ENCODE data around the gene A1CF. TPM values are rescaled to one million over a fixed set of nuclear protein-coding genes. Genes with fewer than 3 reads are reported as not detected.

A1CF gene
- total and polyA plus RNA-seq, 2 experiments from 2014 or later = 0.05 TPM; not detected in 1

DNA sequence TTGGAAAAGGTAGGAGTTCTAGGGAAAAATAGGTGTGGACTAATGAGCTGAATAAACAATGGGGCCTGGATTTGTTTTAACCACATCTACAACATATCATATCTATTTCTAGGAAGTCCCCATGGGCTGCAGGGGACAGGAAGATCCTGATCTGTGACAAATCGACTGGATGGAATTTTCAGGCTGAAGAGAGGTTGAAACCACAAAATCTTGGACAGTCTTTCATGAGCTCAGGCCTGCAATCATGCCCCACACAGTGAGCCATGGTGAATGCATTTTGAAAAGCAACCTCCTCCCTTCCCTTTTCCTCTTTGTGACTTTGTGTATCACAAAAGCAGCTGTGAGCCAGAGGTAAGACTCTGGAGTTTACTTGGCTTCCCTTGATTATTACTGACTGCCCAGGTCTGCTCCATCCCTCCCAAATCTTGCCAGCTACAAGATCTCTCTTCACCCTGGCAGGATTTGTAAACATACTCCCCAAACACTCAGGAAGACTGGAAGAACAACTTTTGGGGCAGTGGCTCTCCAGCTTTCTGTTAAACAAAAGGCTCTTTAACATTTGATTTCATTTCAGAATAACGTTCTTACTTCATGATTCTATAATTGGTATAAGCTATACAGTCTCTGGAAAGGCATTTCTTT is 79.3 kb downstream of the A1CF start:
- H3K4me3 Mint-ChIP-seq = no peak overlapping the region
- no peaks in the 10 kb centered on the region for H4K20me1 ChIP-seq (replicated peaks; ENCODE audit: insufficient read depth)
- peak; percentile 16 for DNase-seq (ENCODE audit: low spot score)
- no peaks in the 10 kb centered on the region for H3K9me3 Mint-ChIP-seq
- H3K4me1 ChIP-seq (ENCODE audit: insufficient read depth) = peaks cover 23% of the 10 kb centered on the region
- H3K27ac Mint-ChIP-seq = peak overlapping the region; percentile 75; the same call in 1 of the 2 replicates
- H2AFZ ChIP-seq = peak overlapping the region; percentile 73; the same call in 1 of the 2 replicates
- H3K27me3 Mint-ChIP-seq (ENCODE audit: insufficient read depth, low read depth, poor library complexity) = no peaks in the 10 kb centered on the region
- no peaks in the 10 kb centered on the region for H3F3A ChIP-seq (replicated peaks; ENCODE audit: low read depth)
- H3K9me2 ChIP-seq (ENCODE audit: insufficient read depth) = no peaks in the 10 kb centered on the region
- H3K27ac ChIP-seq (ENCODE audit: low read depth) = no peak overlapping the region
- no peaks in the 10 kb centered on the region for H3K36me3 Mint-ChIP-seq (ENCODE audit: low read depth)
- H3K36me3 ChIP-seq (ENCODE audit: insufficient read depth) = no peaks in the 10 kb centered on the region
- no peak overlapping the region for H3K4me3 ChIP-seq
- no peaks in the 10 kb centered on the region for H3K79me2 ChIP-seq (replicated peaks; ENCODE audit: insufficient read depth)
- H3K4me1 Mint-ChIP-seq = peaks cover 26% of the 10 kb centered on the region
- H3K4me2 ChIP-seq = 0 out of 2 replicates have a peak overlapping the region, but pooled peaks have one; percentile 33
- peak; percentile 50 for ATAC-seq
- H3K27me3 ChIP-seq (ENCODE audit: insufficient read depth) = no peaks in the 10 kb centered on the region
- TF ChIP-seq, protein P1, sequence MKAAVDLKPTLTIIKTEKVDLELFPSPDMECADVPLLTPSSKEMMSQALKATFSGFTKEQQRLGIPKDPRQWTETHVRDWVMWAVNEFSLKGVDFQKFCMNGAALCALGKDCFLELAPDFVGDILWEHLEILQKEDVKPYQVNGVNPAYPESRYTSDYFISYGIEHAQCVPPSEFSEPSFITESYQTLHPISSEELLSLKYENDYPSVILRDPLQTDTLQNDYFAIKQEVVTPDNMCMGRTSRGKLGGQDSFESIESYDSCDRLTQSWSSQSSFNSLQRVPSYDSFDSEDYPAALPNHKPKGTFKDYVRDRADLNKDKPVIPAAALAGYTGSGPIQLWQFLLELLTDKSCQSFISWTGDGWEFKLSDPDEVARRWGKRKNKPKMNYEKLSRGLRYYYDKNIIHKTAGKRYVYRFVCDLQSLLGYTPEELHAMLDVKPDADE (IDR thresholded peaks at IDR 0.05) = no peak
- TF ChIP-seq, protein P2, sequence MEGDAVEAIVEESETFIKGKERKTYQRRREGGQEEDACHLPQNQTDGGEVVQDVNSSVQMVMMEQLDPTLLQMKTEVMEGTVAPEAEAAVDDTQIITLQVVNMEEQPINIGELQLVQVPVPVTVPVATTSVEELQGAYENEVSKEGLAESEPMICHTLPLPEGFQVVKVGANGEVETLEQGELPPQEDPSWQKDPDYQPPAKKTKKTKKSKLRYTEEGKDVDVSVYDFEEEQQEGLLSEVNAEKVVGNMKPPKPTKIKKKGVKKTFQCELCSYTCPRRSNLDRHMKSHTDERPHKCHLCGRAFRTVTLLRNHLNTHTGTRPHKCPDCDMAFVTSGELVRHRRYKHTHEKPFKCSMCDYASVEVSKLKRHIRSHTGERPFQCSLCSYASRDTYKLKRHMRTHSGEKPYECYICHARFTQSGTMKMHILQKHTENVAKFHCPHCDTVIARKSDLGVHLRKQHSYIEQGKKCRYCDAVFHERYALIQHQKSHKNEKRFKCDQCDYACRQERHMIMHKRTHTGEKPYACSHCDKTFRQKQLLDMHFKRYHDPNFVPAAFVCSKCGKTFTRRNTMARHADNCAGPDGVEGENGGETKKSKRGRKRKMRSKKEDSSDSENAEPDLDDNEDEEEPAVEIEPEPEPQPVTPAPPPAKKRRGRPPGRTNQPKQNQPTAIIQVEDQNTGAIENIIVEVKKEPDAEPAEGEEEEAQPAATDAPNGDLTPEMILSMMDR (conservative IDR thresholded peaks at IDR 0.05; ENCODE audit: low read depth in 2 of 2) = no peak
- TF ChIP-seq JUNB (IDR thresholded peaks at IDR 0.05; ENCODE audit: unreplicated experiment) (no peak), ZNF114 (CRISPR knock-in tag; IDR thresholded peaks at IDR 0.05) (no peak), EZH2 (IDR thresholded peaks at IDR 0.05; ENCODE audit: low read depth, unreplicated experiment) (no peak), NANOG (IDR thresholded peaks at IDR 0.05; ENCODE audit: borderline replicate concordance) (no peak), CREB1 (CRISPR knock-in tag; IDR thresholded peaks at IDR 0.05; ENCODE audit: low read depth) (no peak), ZNF331 (CRISPR knock-in tag; IDR thresholded peaks at IDR 0.05; ENCODE audit: low read depth) (no peak), POLR2AphosphoS5 (IDR thresholded peaks at IDR 0.05; ENCODE audit: low read depth) (no peak), STAT1 (IDR thresholded peaks at IDR 0.05; ENCODE audit: unreplicated experiment) (no peak), EZH2phosphoT487 (IDR thresholded peaks at IDR 0.05; ENCODE audit: unreplicated experiment) (no peak)
- TF ChIP-seq, protein P3, sequence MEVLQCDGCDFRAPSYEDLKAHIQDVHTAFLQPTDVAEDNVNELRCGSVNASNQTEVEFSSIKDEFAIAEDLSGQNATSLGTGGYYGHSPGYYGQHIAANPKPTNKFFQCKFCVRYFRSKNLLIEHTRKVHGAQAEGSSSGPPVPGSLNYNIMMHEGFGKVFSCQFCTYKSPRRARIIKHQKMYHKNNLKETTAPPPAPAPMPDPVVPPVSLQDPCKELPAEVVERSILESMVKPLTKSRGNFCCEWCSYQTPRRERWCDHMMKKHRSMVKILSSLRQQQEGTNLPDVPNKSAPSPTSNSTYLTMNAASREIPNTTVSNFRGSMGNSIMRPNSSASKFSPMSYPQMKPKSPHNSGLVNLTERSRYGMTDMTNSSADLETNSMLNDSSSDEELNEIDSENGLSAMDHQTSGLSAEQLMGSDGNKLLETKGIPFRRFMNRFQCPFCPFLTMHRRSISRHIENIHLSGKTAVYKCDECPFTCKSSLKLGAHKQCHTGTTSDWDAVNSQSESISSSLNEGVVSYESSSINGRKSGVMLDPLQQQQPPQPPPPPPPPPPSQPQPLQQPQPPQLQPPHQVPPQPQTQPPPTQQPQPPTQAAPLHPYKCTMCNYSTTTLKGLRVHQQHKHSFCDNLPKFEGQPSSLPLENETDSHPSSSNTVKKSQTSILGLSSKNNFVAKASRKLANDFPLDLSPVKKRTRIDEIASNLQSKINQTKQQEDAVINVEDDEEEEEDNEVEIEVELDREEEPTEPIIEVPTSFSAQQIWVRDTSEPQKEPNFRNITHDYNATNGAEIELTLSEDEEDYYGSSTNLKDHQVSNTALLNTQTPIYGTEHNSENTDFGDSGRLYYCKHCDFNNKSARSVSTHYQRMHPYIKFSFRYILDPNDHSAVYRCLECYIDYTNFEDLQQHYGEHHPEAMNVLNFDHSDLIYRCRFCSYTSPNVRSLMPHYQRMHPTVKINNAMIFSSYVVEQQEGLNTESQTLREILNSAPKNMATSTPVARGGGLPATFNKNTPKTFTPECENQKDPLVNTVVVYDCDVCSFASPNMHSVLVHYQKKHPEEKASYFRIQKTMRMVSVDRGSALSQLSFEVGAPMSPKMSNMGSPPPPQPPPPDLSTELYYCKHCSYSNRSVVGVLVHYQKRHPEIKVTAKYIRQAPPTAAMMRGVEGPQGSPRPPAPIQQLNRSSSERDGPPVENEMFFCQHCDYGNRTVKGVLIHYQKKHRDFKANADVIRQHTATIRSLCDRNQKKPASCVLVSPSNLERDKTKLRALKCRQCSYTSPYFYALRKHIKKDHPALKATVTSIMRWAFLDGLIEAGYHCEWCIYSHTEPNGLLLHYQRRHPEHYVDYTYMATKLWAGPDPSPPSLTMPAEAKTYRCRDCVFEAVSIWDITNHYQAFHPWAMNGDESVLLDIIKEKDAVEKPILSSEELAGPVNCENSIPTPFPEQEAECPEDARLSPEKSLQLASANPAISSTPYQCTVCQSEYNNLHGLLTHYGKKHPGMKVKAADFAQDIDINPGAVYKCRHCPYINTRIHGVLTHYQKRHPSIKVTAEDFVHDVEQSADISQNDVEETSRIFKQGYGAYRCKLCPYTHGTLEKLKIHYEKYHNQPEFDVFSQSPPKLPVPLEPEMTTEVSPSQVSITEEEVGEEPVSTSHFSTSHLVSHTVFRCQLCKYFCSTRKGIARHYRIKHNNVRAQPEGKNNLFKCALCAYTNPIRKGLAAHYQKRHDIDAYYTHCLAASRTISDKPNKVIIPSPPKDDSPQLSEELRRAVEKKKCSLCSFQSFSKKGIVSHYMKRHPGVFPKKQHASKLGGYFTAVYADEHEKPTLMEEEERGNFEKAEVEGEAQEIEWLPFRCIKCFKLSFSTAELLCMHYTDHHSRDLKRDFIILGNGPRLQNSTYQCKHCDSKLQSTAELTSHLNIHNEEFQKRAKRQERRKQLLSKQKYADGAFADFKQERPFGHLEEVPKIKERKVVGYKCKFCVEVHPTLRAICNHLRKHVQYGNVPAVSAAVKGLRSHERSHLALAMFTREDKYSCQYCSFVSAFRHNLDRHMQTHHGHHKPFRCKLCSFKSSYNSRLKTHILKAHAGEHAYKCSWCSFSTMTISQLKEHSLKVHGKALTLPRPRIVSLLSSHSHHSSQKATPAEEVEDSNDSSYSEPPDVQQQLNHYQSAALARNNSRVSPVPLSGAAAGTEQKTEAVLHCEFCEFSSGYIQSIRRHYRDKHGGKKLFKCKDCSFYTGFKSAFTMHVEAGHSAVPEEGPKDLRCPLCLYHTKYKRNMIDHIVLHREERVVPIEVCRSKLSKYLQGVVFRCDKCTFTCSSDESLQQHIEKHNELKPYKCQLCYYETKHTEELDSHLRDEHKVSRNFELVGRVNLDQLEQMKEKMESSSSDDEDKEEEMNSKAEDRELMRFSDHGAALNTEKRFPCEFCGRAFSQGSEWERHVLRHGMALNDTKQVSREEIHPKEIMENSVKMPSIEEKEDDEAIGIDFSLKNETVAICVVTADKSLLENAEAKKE (CRISPR knock-in tag; IDR thresholded peaks at IDR 0.05) = no peak
- TF ChIP-seq, protein P4, sequence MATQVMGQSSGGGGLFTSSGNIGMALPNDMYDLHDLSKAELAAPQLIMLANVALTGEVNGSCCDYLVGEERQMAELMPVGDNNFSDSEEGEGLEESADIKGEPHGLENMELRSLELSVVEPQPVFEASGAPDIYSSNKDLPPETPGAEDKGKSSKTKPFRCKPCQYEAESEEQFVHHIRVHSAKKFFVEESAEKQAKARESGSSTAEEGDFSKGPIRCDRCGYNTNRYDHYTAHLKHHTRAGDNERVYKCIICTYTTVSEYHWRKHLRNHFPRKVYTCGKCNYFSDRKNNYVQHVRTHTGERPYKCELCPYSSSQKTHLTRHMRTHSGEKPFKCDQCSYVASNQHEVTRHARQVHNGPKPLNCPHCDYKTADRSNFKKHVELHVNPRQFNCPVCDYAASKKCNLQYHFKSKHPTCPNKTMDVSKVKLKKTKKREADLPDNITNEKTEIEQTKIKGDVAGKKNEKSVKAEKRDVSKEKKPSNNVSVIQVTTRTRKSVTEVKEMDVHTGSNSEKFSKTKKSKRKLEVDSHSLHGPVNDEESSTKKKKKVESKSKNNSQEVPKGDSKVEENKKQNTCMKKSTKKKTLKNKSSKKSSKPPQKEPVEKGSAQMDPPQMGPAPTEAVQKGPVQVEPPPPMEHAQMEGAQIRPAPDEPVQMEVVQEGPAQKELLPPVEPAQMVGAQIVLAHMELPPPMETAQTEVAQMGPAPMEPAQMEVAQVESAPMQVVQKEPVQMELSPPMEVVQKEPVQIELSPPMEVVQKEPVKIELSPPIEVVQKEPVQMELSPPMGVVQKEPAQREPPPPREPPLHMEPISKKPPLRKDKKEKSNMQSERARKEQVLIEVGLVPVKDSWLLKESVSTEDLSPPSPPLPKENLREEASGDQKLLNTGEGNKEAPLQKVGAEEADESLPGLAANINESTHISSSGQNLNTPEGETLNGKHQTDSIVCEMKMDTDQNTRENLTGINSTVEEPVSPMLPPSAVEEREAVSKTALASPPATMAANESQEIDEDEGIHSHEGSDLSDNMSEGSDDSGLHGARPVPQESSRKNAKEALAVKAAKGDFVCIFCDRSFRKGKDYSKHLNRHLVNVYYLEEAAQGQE (IDR thresholded peaks at IDR 0.05; ENCODE audit: unreplicated experiment) = no peak
